ENCODE data around the gene KCNC3.

Gene KCNC3

GRCh38 chr19:50327013-50327412 lies 2.2 kb downstream of the KCNC3 start:
- DNase-seq (ENCODE audit: low spot score), result no peak

- no peak for DNase-seq (ENCODE audit: low spot score)
Observed at GRCh38 chr19:50326101-50326664, 3.0 kb downstream of the KCNC3 start.

- DNase-seq (ENCODE audit: low spot score), result peak; percentile 87
Observed at GRCh38 chr19:50325310-50326100, 3.7 kb downstream of the KCNC3 start.

GRCh38 chr19:50324331-50324730 lies 4.8 kb downstream of the KCNC3 start:
- no peak for DNase-seq (ENCODE audit: low spot score)

- DNase-seq (ENCODE audit: low spot score), result no peak
Observed at GRCh38 chr19:50323782-50324133, 5.4 kb downstream of the KCNC3 start.

- no peak for DNase-seq (ENCODE audit: low spot score)
Observed at GRCh38 chr19:50322931-50323781, 6.0 kb downstream of the KCNC3 start.

GRCh38 chr19:50322234-50322633 lies 6.9 kb downstream of the KCNC3 start:
- DNase-seq (ENCODE audit: low spot score), result no peak

- no peak for DNase-seq (ENCODE audit: low spot score)
Observed at GRCh38 chr19:50321831-50322230, 7.3 kb downstream of the KCNC3 start.

- no peak for DNase-seq (ENCODE audit: low spot score)
Observed at GRCh38 chr19:50320596-50320995, 8.6 kb downstream of the KCNC3 start.

GRCh38 chr19:50320051-50320450 lies 9.1 kb downstream of the KCNC3 start:
- DNase-seq (ENCODE audit: low spot score), result no peak

GRCh38 chr19:50319156-50319555 lies 10.0 kb downstream of the KCNC3 start:
- DNase-seq (ENCODE audit: low spot score), result no peak

- no peak for DNase-seq (ENCODE audit: low spot score)
Observed at GRCh38 chr19:50318438-50318837, 10.7 kb downstream of the KCNC3 start.

GRCh38 chr19:50317115-50317514 lies 12.1 kb downstream of the KCNC3 start:
- DNase-seq (ENCODE audit: low spot score), result no peak

GRCh38 chr19:50315773-50316448 lies 13.3 kb downstream of the KCNC3 start:
- DNase-seq (ENCODE audit: low spot score), result no peak

GRCh38 chr19:50314724-50315708 lies 14.2 kb downstream of the KCNC3 start:
- no peak for DNase-seq (ENCODE audit: low spot score)

- DNase-seq (ENCODE audit: low spot score), result no peak
Observed at GRCh38 chr19:50313812-50314536, 15.2 kb downstream of the KCNC3 start.

GRCh38 chr19:50312967-50313811 lies 16.0 kb downstream of the KCNC3 start:
- DNase-seq (ENCODE audit: low spot score), result no peak

GRCh38 chr19:50311723-50312635 lies 17.2 kb downstream of the KCNC3 start:
- DNase-seq (ENCODE audit: low spot score), result no peak
